Mucosa of descending colon (tissue), 3 donors: ENCODE results near the gene RMDN2. TPM values are rescaled to one million over a fixed set of nuclear protein-coding genes. Genes with fewer than 3 reads are reported as not detected.
A peak's percentile ranks its signal among the peaks of the same experiment; 100 is the strongest.

ENCODE experiments used
- ATAC-seq: fragments of 200-7000 bp; cut with Tn5 transposase; one replicate; pipeline ENCODE4 v1.9.1; 2020; ENCODE audit warnings: mild to moderate bottlenecking, moderate library complexity
- DNase-seq, 3 donors: peaks; one replicate each; pipeline ENCODE4 v3.0.0-alpha.2; 2020
- H3K36me3 ChIP-seq: fragments of 200-600 bp; one replicate; pipeline ENCODE4 v1.8.0; 2021; ENCODE audit warnings: low read depth, mild to moderate bottlenecking
- H3K4me1 ChIP-seq: fragments of 200-600 bp; one replicate; pipeline ENCODE4 v1.8.0; 2021; ENCODE audit warnings: low read depth, mild to moderate bottlenecking
- H3K4me3 ChIP-seq: fragments of 200-600 bp; one replicate; pipeline ENCODE4 v1.8.0; 2021; ENCODE audit warnings: mild to moderate bottlenecking
- H3K9me3 ChIP-seq: fragments of 200-600 bp; one replicate; pipeline ENCODE4 v1.8.0; 2021; ENCODE audit warnings: mild to moderate bottlenecking
- intact Hi-C, 2 donors: fragments of 100-400 bp; cut with DNase I in 1 of 2; cut with micrococcal nuclease in 1 of 2; formaldehyde crosslinking; loops; one replicate each; pipeline versions ENCODE4 v1.11.0 to v1.11.1; 2022; cut with DNase I, micrococcal nuclease
- total RNA-seq, 3 donors: library from RNA; stranded (reverse); fragmentation: NEBNext Ultra II Directional in 2 of 3; extraction: Animal tissue kit (Norgen Biotek cat#: 25700) in 2 of 3; gene quantifications; one replicate each; pipeline versions ENCODE4 v1.2.1 to v1.2.4, GENCODE V29; 2021 to 2023
- TF ChIP-seq, protein P1 (sequence below): fragments of 200-600 bp; IDR thresholded peaks from one replicate; pipeline ENCODE4 v1.8.0; 2022; ENCODE audit warnings: antibody characterized with exemption, mild to moderate bottlenecking
- donor health status: DM: no; HTN: no; CAD: no; lungs with moderate emphysema.
- donor health status: DM: no; HTN: no; CAD: no.
- donor health status: DM: no; HTN: yes; CAD: no.

The RMDN2 gene
- total RNA-seq, 3 donors from 2014 or later, result 22.8 to 46.2 (median 28.5) TPM

DNA sequence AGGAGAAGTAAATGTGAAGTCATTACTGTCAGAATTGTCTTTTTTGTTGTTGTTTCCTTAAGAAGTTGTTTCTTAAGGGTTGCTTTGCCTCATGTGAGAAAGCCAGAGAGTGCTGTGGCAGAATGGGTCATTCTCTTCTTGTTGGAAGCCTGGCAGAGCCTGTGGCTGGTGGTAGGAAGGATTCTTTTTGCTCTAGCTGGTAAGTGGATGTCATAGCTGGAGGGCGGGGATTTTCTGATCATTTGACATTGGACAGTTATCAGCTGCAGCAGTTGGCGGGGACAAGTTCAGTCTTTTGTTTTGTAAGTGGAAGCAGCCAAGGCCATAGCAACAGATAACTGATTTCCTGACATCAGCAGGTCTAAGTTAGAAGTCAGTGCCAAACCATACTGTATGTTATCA lies 5.5 kb upstream of the RMDN2 start:
- ATAC-seq, result peak; percentile 55
- DNase-seq, result peak in 1 of 3 donors; percentile 39
- Histone ChIP-seq H3K4me1 (peaks cover 17% of the 10 kb centered on the region), H3K4me3 (no peak overlapping the region), H3K9me3 (no peaks in the 10 kb centered on the region), H3K36me3 (no peaks in the 10 kb centered on the region)
- intact Hi-C loops, result no loop called here
- TF ChIP-seq, protein P1, sequence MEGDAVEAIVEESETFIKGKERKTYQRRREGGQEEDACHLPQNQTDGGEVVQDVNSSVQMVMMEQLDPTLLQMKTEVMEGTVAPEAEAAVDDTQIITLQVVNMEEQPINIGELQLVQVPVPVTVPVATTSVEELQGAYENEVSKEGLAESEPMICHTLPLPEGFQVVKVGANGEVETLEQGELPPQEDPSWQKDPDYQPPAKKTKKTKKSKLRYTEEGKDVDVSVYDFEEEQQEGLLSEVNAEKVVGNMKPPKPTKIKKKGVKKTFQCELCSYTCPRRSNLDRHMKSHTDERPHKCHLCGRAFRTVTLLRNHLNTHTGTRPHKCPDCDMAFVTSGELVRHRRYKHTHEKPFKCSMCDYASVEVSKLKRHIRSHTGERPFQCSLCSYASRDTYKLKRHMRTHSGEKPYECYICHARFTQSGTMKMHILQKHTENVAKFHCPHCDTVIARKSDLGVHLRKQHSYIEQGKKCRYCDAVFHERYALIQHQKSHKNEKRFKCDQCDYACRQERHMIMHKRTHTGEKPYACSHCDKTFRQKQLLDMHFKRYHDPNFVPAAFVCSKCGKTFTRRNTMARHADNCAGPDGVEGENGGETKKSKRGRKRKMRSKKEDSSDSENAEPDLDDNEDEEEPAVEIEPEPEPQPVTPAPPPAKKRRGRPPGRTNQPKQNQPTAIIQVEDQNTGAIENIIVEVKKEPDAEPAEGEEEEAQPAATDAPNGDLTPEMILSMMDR, result no peak

- DNase-seq (no peak), ATAC-seq (no peak)
- H3K4me1 ChIP-seq, result peaks cover 17% of the 10 kb centered on the region
- no peaks in the 10 kb centered on the region for H3K36me3 ChIP-seq
- H3K9me3 ChIP-seq, result no peaks in the 10 kb centered on the region
- no peak overlapping the region for H3K4me3 ChIP-seq
- TF ChIP-seq, protein P1, result no peak
- intact Hi-C loops, result no loop called here
These were observed 4.5 kb upstream of the RMDN2 start for GRCh38 chr2:37920570-37920969.

- ATAC-seq, result no peak
- peaks cover 17% of the 10 kb centered on the region for H3K4me1 ChIP-seq
- intact Hi-C loops, result no loop called here
These were observed 3.3 kb upstream of the RMDN2 start for GRCh38 chr2:37921781-37922180.

DNA sequence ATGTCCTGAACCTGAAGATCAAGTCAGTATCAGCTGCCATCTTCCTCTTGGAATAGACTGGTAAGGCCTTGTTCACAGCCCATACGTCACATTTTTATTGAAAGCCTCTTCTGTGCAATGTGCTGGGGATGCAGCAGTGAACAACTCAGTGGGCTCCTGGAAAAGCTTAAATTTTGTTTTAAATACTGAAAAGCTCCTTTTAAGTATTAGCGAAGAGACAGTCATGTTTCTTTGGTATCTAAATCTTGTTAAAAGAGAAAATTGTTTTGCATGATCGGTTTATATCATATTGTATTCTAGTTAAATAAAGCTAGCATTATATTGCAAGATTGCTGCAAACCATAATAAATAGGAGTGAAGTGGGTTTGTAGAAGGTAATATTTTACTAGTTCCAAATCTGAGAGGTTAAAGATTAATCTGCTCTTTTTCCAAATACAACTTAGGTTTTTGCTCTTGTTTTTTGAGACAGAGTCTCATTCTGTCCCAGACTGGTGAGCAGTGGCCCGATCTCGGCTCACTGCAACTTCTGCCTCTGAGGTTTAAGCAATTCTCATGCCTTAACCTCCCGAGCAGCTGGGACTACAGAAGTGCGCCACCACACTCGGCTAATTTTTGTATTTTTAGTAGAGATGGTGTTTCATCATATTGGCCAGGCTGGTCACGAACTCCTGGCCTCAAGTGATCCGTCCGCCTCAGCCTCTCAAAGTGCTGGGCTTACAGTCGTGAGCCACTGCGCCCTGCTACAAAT lies 1.6 kb upstream of the RMDN2 start:
- no peaks in the 10 kb centered on the region for H3K9me3 ChIP-seq
- intact Hi-C loops, result no loop called here
- no peaks in the 10 kb centered on the region for H3K36me3 ChIP-seq
- TF ChIP-seq, protein P1, result no peak
- H3K4me3 ChIP-seq, result no peak overlapping the region
- peak; percentile 20 for ATAC-seq
- H3K4me1 ChIP-seq, result peaks cover 19% of the 10 kb centered on the region
- peak in 1 of 3 donors; percentile 48 for DNase-seq

More at GRCh38 chr2:37921781-37922180, 3.3 kb upstream of the RMDN2 start:
- DNase-seq, result peak in 1 of 3 donors; percentile 47
- Histone ChIP-seq H3K9me3 (no peaks in the 10 kb centered on the region), H3K4me3 (no peak overlapping the region), H3K36me3 (no peaks in the 10 kb centered on the region)
- TF ChIP-seq, protein P1, result no peak

DNA sequence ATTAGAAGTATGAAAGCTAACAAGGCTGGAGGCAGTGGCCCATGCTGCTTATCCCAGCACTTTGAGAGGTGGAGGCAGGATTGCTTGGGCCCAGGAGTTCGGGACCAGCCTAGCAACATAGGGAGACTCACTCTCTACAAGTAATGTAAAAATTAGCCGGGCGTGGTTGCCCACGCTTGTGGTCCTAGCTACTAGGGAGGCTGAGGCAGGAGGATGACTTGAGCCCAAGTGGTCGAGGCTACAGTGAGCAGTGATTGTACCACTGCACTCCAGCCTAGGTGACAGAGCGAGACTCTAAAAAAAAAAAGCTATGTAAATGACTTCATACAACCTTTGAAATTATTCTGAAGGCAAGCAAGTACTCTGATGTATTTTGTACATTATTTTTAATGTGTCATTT lies 1.5 kb downstream of the RMDN2 start:
- intact Hi-C loops, result no loop called here
- DNase-seq (peak in 1 of 3 donors; percentile 39), ATAC-seq (no peak)
- TF ChIP-seq, protein P1, result no peak
- no peaks in the 10 kb centered on the region for H3K9me3 ChIP-seq
- H3K36me3 ChIP-seq, result no peaks in the 10 kb centered on the region
- H3K4me3 ChIP-seq, result no peak overlapping the region
- H3K4me1 ChIP-seq, result peaks cover 9% of the 10 kb centered on the region
